Stimulated activated CD4-positive, alpha-beta T cell treated with anti-CD3 and anti-CD28 coated beads, Interleukin-15, amount 100 ng/mL, for 48 hours (primary cell): ENCODE measurements around the gene SEMA3D.

Source experiments
- DNase-seq, 2 donors: peaks; one replicate each; pipeline ENCODE4 v3.0.0-alpha.2; 2020; ENCODE audit warnings: low read depth in 2 of 2

SEMA3D gene

DNA sequence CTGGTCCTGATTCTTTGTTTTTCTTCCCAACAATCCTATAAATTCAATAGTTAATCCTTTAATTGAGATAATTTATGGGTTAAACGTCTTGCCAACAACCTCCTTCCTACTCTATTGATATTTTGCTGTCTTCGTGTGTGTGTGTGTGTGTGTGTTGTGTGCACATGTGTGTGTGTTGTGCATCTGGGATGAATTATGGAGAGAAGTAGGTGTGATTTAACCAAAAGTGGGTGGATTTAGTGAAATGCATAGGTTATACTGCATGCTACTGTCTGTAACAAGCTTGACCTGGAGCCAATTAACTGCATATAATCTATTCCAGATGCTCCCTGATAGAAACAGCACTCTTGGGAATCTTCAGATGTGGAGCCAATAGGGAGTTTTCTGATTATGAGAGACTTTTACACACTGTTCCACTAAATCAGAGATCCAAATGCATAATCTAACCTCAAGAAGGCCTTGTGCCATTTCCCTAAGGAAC is 61.2 kb downstream of the SEMA3D start:
- no peak for DNase-seq

DNA sequence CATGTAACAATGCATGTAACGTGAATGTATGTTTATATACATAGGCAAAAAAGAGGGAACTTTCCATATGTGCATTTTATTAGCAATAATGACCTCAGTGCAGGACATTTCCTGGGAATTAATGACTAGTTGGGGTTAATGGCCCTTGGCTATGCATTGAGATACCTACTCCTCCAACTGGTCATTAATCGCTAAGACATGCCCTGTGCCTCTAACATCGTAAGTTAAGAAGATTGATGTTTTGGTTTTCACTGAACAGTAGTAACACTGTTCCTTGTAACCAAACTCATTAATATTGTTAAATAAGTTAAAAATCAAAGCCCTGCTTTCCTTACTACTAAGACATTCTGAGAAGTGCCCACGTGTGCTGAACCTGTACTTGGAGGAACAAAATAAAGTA is 61.7 kb downstream of the SEMA3D start:
- DNase-seq = no peak

DNA sequence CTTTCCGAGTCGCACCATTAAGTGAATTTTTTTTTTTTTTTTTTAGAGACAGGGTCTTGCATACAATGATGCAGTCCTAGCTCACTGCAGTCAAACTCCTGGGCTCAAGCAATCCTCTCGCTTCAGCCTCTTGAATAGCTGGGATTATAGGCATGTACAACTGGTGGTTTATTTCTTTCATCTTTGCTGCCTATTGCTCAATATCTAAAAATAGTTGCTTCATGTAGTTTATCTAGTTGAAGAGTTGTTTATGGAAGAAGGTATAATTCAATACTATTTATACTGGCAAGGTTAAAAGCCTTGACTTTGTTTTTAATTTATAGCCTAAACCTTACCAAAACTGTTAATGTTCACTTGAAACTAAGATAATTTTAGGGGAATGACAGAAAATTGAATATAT is 66.9 kb downstream of the SEMA3D start:
- DNase-seq = no peak

- DNase-seq = no peak
Observed at GRCh38 chr7:85115862-85116261, 71.0 kb downstream of the SEMA3D start.

DNA sequence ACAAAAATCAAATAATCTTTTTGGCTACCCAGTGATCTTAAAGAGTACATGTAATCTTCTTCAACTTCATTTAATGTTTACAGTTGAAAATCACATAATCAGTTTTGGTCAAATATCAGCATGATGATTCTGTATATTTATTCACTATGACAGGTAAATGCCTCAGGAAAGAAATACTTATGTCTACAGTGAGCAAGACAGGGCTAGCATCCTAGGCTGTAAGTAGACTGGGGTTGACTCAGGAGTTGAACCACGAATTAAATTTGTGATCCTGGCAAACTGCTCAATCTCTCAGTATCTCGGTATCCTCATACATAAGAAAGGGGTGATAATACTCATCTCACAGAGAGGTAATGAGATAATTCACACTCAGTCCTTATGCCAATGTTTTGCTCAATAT is 71.8 kb downstream of the SEMA3D start:
- DNase-seq = no peak

DNA sequence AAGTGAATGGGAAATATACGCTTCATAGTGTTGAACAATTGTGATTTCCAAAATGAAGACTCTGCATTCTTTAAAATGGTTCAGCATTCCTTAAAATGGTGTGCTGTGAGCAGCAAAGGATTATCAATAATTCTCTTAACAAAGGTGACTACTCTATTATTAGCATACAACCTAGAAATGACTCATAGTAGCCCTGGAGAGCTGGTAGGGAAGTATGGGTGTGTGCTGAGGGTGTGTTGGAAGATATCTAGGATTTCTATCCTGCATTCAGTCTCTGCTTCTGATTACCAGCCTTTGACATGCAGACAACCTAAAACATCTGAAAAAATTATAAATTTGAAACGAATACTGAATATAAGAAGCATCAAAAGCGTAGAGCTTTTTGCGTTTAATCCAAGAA is 72.5 kb downstream of the SEMA3D start:
- no peak for DNase-seq

DNA sequence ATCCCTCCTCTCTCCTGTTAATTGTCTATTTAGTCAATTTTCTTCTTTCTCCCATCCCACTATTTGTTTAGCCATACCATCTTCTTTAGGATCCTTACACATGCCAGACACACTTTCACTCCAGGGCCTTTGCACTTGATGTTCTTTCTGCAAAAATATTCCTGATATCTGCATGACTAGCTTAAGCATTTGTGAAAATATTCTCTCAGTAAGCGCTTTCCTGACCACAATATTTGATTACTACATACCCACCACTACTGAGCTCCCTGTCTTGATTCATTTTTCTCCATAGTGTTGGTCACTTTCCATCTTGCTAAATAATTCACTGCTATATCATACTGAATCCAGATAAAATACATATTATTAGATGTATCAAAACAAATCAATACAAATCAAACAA is 75.1 kb downstream of the SEMA3D start:
- DNase-seq = no peak

GRCh38 chr7:85106719-85107118 is 80.1 kb downstream of the SEMA3D start:
- DNase-seq = no peak

- DNase-seq = no peak
Observed at GRCh38 chr7:85104432-85105205, 82.2 kb downstream of the SEMA3D start.

GRCh38 chr7:85103962-85104361 is 82.9 kb downstream of the SEMA3D start:
- no peak for DNase-seq

GRCh38 chr7:85103357-85103756 is 83.5 kb downstream of the SEMA3D start:
- DNase-seq = no peak

GRCh38 chr7:85102813-85103350 is 84.0 kb downstream of the SEMA3D start:
- DNase-seq = no peak

DNA sequence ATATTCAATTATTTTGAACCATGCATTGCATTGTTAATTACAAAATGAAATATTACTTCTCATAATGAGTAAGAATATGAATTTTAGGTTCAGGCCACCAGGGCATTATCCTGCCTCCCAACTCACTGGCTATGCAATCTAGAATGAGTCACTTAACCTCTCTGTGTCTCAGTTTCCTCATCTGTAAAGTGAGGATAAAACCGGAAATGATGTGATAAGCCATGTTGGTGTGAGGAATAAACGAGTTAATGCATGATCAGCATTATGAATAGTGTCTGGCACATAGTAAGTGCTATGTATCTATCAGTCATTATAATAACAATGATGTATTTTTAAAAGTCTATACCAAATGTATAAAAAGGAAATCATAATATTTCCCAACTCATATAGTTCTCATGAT is 85.5 kb downstream of the SEMA3D start:
- no peak for DNase-seq

DNA sequence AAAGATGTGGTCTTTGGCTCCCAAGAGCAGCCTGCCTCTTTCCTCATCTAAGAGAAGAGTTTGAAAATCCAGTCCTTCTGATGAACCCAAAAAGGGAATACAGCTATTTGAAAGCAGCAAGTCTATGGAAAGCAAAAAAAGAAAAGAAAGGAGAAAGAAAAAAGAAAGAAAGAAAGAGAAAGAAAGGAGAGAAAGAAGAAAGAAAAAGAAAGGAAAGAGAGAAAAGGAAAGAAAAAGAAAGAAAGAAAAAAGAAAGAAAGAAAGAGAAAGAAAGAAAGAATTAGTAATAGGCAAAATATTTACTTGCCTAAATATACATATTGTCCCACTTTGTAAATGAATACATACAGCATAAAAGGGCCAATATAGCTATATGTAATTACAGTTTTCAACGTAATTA is 89.0 kb downstream of the SEMA3D start:
- no peak for DNase-seq

GRCh38 chr7:85095806-85096205 is 91.0 kb downstream of the SEMA3D start:
- no peak for DNase-seq

DNA sequence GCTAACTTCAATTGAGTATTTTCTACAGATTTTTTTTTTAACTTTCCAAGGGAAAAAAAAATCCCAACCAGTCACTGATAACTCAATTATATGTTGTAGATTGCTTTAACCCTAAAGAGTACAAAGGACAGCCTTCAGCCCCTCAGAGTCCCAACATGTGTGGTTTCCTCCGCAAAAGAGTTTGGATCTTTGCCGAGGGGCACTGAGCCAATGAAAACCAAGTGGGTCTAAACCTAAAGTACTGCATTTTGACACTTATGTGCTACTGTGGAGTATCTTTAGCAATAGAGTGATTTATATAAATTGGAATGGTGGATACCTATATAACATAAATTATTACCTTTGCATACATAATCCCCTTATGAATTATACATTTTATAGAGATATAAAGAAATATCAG is 91.5 kb downstream of the SEMA3D start:
- DNase-seq = no peak

- no peak for DNase-seq
Observed at GRCh38 chr7:85094046-85094725, 92.7 kb downstream of the SEMA3D start.

DNA sequence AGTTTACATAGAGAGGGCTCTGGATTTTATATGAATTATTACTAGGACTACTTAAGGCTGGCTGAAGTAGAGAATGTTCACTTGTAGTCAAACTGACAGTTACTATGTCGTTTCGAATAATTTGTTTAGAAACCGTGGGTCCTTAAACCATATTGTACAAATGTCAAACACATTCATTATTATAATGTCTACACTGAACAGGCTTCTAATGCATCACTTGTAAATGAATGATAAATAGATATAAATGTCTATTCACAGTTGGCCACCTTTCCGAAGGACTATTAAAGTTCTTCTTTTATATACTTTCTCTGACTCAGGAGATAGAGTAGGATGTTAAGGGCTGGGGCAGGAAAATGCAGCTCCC is 95.3 kb downstream of the SEMA3D start:
- no peak for DNase-seq

DNA sequence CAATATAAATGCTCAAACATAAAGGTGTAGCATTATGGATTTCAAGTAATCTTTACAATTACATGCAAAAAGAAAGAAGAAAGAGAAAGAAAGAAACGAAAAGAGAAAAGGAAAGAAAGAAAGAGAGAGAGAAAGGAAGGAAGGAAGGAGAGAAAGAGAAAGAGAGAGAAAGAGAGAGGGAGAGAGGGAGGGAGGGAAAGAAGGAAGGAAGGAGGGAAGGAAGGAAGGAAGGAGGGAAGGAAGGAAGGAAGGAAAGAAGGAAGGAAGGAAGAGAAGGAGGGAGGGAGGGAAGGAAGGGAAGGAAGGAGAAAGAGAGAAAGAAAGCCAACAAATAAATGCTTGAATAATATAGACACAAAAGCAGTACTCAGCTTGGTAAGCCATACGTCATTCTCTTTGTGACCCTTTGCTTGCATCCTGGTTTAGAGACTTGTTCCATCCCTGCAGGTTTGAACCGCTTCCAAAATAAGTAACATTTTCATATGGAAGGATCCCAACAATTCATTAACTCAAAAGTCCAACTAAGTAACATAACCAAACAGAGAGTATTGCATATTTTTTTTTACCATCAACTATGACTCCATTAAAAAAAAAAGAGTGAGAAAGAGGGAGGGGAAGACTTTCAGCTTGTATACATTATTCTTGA is 95.8 kb downstream of the SEMA3D start:
- no peak for DNase-seq

DNA sequence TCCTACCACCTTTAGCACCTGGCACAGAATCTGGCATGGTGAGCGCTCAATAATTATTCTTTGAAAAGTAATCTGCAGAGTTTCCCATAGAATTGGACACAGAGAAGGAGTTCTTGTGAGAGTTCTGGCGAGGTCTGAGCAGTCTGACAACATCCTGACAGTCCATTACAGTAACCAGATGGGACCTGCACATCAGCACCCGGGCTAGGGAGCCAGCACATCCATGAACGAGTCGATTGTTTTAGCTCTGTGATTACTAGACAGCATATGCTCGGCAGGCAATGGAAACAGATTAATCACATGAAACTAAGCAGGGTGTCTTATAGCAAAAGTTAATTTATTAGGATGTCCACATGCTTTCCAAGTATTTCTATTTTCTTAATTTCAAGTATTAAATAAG is 96.7 kb downstream of the SEMA3D start:
- DNase-seq = no peak

DNA sequence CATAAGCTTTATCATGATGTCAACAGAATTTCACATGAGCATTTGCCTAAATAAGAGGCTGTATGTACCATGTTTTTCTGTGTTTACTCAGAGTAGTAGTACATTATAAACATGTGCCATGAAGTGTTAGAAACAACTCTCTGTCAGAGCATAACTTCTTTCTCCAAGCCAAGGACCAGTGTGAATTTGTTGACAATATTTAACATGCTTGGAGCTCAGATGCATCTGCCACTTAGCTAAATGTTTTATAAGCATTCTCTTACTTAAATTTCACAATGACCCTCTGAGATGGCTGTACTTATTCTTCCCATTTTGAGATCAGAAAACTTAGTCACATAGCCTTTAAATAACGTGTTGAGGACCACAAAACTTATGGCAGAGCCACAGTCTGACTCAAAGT is 105.0 kb downstream of the SEMA3D start:
- no peak for DNase-seq

DNA sequence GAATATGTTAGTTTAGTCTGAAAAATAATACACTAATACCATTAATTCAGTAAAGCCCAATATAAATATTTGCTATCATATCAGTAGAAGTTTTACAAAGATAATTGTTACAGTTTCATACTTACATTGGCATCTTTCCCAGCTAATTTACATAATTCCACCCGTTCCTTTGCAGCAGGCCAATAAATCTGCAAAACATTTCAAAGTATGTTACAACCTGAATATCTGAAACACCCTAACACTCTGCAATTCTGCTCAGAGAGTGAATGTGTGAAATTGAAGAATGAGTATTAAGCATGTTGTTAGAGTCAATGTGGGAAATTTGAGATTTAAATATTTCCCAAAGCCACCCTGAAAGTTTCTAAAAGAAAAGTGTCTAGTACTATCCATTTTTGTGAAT is 105.5 kb downstream of the SEMA3D start:
- DNase-seq = no peak

DNA sequence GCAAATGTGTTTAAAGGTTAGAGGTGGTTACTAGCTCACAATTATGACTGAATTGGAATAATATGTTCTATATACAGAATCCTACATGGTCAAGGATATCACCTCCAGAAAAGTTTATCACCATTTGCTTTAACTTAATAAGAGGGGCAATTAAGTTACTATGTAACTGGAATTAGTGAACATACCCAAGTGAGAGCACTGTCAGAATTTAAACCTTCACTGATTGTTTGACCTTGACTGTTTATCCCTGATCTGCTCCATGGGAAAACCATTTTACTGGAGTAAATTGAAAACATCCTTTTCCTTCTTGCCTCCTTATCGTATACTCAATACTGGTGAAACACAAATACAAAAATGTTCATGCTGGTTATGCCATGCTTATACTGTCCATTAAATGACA is 107.4 kb downstream of the SEMA3D start:
- DNase-seq = no peak
